GM15510 (cell line): ENCODE results near the gene PHAF1.

ENCODE experiments used
- POLR2A ChIP-seq: IDR thresholded peaks from 3 replicates; pipeline ENCODE4 v1.6.1; 2011; ENCODE audit warnings: borderline replicate concordance; ENCODE audit not compliant: insufficient read length; ENCODE audit errors: extremely low read depth

The PHAF1 gene

DNA sequence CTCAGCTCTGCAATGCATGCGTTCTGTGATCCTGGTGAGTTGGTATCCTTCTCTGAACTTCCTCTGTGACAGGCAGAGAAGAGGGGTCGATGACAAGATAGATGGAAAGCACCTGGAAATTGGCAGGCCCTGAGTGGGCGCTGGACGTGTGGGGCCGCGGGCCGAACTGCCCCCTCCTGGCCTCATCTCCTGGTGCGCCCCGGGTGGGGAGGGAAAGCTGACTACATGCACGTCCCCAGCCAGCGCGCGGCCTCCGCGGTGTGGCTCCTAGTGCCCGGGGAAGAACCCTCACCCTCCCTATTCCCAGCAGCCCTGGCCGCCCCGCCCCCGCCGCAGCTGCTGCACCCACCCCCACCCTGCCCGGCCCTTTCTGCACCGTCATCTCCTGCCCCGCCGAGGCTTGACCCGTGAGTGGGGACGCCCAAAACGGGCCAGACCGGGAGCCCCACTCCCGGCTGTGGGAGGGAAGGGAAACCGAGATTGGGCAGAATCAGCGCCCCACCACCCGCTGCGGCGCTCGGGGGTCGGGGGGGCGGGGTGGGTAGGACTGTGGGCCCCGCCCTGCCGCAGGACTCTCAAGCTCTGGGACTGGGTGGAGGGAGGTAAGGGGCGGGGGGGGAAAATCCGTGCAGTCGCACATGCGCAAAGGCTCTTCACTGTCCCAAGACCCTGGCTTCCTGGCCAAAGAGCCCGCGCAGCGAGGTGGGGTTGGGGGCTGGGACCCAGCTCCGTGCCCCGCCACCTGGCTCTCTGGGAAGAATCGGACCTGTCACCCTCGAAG lies 60.6 kb downstream of the PHAF1 start, which contains the start of gene NOL3:
TSS of gene NOL3 (plus strand) at position 371 of the 781 bp plus-strand sequence.
- no peak for TF ChIP-seq POLR2A

DNA sequence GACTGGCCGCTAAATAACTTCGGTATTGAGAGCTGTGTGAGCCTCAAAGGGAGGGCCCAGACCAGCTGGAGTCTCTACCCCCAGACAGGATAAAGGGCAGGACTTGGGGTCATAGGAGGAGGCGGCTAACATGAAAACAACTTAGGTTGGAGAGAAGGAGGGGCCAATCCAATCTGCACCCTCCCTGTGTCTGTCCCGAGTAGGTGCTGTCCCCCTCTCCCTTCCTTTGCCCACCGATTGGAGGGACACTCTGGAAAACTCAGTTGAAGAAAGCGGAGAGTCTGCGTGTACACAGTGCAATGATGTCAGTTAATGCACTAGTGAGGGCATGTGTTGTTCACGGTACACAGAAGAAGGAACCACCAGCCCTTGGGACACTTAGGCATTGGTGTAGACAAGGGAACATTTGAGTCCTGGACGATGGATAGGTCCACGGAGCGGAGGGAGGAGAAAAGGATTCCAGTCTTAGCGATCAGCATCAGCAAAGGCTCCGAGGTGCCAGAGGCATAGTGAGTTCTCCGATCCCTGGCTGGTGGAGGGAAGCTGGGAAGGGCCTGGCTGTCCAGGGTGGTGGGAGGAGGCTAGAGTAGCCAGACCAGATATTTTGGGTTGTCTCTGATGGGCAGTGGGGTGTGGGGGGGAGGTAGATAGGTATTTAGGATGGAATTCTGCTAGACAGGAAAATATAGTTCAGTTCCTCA lies 61.4 kb downstream of the PHAF1 start:
- no peak for TF ChIP-seq POLR2A

- TF ChIP-seq POLR2A, result no peak
Observed at GRCh38 chr16:67173323-67173722, 63.6 kb downstream of the PHAF1 start.

- peak; percentile 42 for TF ChIP-seq POLR2A
Observed at GRCh38 chr16:67173808-67174705, 64.3 kb downstream of the PHAF1 start.

- TF ChIP-seq POLR2A, result no peak
Observed at GRCh38 chr16:67174706-67175231, 65.0 kb downstream of the PHAF1 start.

DNA sequence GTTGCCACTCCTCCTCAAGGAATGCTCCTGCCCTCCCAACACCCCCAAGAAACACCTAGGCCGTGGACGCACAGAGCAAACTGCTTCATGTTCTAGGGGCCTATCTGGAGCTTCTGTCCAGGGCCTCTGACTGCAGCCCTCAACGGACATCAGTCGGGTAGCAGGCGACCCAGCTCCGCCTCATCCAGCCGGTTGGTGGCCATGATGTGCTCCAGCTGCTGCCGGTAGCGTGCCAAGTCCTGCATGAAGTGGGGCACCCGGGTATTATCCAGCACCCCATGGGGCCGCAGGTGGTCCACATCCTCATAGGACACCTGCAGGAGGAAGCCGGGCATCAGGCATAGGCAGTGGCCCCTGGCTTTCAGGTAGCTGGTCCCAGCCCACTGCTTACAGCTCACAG lies 66.9 kb downstream of the PHAF1 start:
- TF ChIP-seq POLR2A, result no peak

DNA sequence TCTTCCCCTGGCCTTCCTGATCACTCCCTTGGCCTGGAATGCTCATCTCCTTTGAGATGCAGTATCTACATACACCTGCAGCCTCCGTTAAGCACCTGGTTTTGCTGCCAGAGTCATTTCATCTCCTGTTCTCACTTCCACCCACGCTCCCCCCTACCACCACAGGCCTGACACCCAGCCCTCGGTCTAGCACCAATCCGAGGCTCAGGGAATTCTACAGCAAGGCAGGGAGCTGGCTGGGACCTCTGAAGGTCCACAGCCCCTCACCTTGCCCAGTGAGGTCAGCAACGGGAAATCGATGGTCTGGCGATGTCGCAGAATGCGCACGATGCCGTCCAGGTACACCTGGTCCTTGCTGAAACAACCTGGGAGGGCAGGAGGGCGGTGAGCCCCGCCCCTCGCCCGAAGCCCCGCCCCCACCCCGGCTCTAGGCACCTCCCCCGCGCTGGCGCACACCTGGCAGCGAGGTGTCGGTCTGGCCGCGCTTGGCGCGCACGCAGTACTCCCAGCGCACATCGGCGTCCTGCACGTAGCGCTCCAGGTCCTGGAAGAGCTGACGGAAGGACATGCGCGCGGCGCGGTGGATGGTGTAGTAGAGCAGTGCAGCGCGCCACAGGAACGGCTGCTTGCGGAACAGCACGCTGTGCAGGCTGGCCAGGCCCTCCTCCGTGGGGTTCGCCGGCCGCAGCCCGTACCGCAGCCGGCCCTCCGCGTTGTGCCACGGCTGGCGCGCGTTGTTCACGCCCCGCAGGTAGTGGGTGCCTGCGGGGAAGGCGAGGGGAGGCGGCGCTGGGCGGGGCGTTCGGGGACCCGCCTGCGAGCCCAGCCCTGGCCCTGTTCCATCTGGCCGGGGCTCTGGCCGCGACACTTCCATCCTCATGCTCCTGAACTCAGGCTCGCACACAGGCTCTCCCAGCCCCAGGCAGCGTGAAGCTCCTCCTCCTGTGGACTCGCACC lies 68.3 kb downstream of the PHAF1 start:
- TF ChIP-seq POLR2A, result no peak

GRCh38 chr16:67179421-67180080 lies 69.8 kb downstream of the PHAF1 start:
- TF ChIP-seq POLR2A, result no peak

GRCh38 chr16:67180166-67180565 lies 70.4 kb downstream of the PHAF1 start:
- no peak for TF ChIP-seq POLR2A

DNA sequence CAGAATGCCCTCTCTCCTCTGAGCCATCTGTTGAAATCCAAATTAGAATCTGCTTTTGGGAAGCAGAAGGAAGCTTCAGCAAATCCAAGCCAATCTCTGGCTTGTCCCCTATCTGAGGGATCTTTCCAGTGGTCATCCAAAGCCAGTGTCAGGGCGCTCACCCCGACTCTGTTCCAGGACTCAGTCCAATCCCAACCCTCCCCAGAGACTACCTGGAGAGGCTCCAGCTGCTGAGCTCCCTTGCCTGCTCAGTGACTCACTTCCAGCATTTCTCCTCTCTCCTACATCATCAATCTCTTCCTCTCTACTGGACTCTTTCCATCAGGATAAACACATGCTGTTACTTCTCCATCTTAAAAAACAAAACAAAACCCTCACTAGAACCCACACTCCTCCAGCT lies 71.6 kb downstream of the PHAF1 start:
- TF ChIP-seq POLR2A, result no peak

GRCh38 chr16:67182288-67182687 lies 72.5 kb downstream of the PHAF1 start:
- no peak for TF ChIP-seq POLR2A

DNA sequence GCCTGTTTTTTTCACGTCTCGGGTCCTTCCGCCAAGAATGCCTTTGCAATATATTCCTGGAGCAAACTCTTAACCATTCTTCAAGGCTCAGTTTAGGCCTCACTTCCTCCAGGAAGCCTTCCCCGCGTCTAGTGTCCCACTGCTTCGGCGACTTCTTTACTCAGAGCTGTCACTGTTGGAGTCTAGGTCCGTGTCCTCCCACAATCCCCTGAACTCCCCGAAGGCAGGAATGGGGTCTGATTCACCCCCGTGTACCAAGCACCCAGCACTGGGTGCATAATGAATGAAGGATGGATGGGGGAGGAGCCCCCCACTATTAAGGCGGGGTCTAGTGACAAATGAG lies 73.5 kb downstream of the PHAF1 start:
- TF ChIP-seq POLR2A, result peak; percentile 8
